ENCODE results near the gene TNS3. TPM values are rescaled to one million over a fixed set of nuclear protein-coding genes. Genes with fewer than 3 reads are reported as not detected.
A peak's percentile ranks its signal among the peaks of the same experiment; 100 is the strongest.

The TNS3 gene
- total RNA-seq, 1 experiment from 2014 or later: 533 TPM

DNA sequence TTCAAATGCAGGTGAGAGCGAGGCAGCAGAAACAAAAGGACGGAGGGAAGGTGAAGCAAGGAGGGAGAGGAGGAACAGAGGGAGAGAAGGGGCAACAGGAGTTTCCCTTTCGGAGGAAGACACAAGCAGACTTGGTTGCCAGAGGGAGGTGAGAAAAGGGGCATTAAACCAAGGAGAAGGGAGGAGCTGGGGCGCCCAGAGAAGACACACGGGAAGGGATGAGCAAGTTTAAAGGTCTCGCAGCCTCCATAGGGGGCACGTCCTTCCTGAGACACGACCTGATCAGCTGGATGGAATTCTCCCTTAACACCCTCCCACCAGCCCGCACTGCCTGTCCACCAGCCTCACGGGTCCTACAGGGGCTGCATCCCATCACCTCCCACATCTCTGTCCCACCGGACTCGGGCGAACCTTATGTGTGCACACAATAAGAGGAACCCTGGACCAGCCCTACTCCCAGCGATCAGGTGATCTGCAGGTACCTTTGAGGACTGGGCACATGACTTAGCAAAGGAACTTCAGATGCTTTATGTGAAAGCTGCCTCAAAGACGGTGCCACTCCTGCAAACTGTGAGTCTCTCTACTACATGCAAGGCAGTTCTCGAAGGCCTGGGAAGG, 251.2 kb downstream of the TNS3 start:
- in situ Hi-C loops (cut with HindIII; ENCODE audit: low pct_unique_long_range_greater_than_20kb, low sequenced_read_pairs): no loop called here
- Histone ChIP-seq H3K27me3 (ENCODE audit: control insufficient read depth, insufficient read depth, low read length) (no peaks in the 10 kb centered on the region), H3K36me3 (ENCODE audit: control insufficient read depth, insufficient read depth, low read length) (peaks cover 30% of the 10 kb centered on the region), H3K4me1 (ENCODE audit: control insufficient read depth, insufficient read depth, low read length) (peaks cover 53% of the 10 kb centered on the region), H3K27ac (ENCODE audit: low read length) (peak overlapping the region; percentile 25; the same call in 1 of the 2 replicates), H3K9me3 (ENCODE audit: control insufficient read depth, insufficient read depth, low read depth, low read length) (no peaks in the 10 kb centered on the region), H3K4me3 (ENCODE audit: low read depth in 2 of 2, low read length in 2 of 2) (no peak overlapping the region)
- no peak for DNase-seq (ENCODE audit: low read depth, low spot score)
- CTCF ChIA-PET: no interaction called here
- TF ChIP-seq TCF7L2 (IDR thresholded peaks at IDR 0.05; ENCODE audit: low read depth, low read length): no peak
- TF ChIP-seq, protein P1, sequence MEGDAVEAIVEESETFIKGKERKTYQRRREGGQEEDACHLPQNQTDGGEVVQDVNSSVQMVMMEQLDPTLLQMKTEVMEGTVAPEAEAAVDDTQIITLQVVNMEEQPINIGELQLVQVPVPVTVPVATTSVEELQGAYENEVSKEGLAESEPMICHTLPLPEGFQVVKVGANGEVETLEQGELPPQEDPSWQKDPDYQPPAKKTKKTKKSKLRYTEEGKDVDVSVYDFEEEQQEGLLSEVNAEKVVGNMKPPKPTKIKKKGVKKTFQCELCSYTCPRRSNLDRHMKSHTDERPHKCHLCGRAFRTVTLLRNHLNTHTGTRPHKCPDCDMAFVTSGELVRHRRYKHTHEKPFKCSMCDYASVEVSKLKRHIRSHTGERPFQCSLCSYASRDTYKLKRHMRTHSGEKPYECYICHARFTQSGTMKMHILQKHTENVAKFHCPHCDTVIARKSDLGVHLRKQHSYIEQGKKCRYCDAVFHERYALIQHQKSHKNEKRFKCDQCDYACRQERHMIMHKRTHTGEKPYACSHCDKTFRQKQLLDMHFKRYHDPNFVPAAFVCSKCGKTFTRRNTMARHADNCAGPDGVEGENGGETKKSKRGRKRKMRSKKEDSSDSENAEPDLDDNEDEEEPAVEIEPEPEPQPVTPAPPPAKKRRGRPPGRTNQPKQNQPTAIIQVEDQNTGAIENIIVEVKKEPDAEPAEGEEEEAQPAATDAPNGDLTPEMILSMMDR (IDR thresholded peaks at IDR 0.05): no peak
- TF ChIP-seq, protein P2, sequence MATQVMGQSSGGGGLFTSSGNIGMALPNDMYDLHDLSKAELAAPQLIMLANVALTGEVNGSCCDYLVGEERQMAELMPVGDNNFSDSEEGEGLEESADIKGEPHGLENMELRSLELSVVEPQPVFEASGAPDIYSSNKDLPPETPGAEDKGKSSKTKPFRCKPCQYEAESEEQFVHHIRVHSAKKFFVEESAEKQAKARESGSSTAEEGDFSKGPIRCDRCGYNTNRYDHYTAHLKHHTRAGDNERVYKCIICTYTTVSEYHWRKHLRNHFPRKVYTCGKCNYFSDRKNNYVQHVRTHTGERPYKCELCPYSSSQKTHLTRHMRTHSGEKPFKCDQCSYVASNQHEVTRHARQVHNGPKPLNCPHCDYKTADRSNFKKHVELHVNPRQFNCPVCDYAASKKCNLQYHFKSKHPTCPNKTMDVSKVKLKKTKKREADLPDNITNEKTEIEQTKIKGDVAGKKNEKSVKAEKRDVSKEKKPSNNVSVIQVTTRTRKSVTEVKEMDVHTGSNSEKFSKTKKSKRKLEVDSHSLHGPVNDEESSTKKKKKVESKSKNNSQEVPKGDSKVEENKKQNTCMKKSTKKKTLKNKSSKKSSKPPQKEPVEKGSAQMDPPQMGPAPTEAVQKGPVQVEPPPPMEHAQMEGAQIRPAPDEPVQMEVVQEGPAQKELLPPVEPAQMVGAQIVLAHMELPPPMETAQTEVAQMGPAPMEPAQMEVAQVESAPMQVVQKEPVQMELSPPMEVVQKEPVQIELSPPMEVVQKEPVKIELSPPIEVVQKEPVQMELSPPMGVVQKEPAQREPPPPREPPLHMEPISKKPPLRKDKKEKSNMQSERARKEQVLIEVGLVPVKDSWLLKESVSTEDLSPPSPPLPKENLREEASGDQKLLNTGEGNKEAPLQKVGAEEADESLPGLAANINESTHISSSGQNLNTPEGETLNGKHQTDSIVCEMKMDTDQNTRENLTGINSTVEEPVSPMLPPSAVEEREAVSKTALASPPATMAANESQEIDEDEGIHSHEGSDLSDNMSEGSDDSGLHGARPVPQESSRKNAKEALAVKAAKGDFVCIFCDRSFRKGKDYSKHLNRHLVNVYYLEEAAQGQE (IDR thresholded peaks at IDR 0.05; ENCODE audit: insufficient read depth in 1 of 2, low read depth in 2 of 2, low read length in 1 of 2): no peak
- no peak; the same call in 1 of the 2 replicates for TF ChIP-seq POLR2AphosphoS5 (IDR thresholded peaks at IDR 0.05; ENCODE audit: low read depth, low read length)
- TF ChIP-seq SIN3A (IDR thresholded peaks at IDR 0.05; ENCODE audit: borderline replicate concordance, insufficient read depth, low read depth, low read length): no peak
- ATAC-seq: no peak
- no TSS peak for BruUV-seq (replicated peaks)
- intact Hi-C loops (cut with micrococcal nuclease; ENCODE audit: unreplicated experiment): no loop called here
- POLR2A ChIA-PET: interaction anchor here (0.7 kb wide), 1 partner anchor 14 kb away, joined by 9 read pairs; no protein-coding TSS in a partner anchor

DNA sequence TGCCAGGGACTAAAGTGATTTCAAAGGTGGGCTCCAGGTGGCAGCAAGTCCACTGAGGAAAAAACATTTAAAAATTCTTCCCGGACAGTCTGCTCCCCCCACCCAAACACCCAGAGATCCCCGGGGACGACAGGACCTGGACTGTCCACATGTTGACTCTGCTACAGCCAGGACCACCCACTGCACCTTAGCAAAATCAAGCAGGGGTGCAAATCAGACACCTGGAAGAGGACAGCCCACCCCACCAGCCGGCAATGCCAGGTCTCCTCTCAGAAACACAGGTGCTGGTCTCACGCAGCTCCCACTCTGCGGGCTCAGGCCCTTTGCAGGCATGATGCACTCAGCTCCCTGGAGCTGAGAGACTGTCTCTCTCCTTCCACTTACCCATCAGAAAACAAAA, 251.9 kb downstream of the TNS3 start:
- Histone ChIP-seq H3K36me3 (ENCODE audit: control insufficient read depth, insufficient read depth, low read length) (peaks cover 26% of the 10 kb centered on the region), H3K9me3 (ENCODE audit: control insufficient read depth, insufficient read depth, low read depth, low read length) (no peaks in the 10 kb centered on the region), H3K4me1 (ENCODE audit: control insufficient read depth, insufficient read depth, low read length) (peaks cover 53% of the 10 kb centered on the region), H3K27ac (ENCODE audit: low read length) (peak overlapping the region; percentile 25; the same call in 1 of the 2 replicates), H3K27me3 (ENCODE audit: control insufficient read depth, insufficient read depth, low read length) (no peaks in the 10 kb centered on the region), H3K4me3 (ENCODE audit: low read depth in 2 of 2, low read length in 2 of 2) (no peak overlapping the region)
- no TSS peak for BruUV-seq (replicated peaks)
- intact Hi-C loops (cut with micrococcal nuclease; ENCODE audit: unreplicated experiment) (no loop called here), in situ Hi-C loops (cut with HindIII; ENCODE audit: low pct_unique_long_range_greater_than_20kb, low sequenced_read_pairs) (no loop called here)
- no peak for ATAC-seq
- no peak for DNase-seq (ENCODE audit: low read depth, low spot score)
- TF ChIP-seq, protein P2 (IDR thresholded peaks at IDR 0.05; ENCODE audit: insufficient read depth in 1 of 2, low read depth in 2 of 2, low read length in 1 of 2): no peak
- no peak for TF ChIP-seq POLR2AphosphoS5 (IDR thresholded peaks at IDR 0.05; ENCODE audit: low read depth, low read length)
- no peak for TF ChIP-seq SIN3A (IDR thresholded peaks at IDR 0.05; ENCODE audit: borderline replicate concordance, insufficient read depth, low read depth, low read length)
- TF ChIP-seq, protein P1 (IDR thresholded peaks at IDR 0.05): no peak
- TF ChIP-seq TCF7L2 (IDR thresholded peaks at IDR 0.05; ENCODE audit: low read depth, low read length): no peak
- POLR2A ChIA-PET: no interaction called here
- CTCF ChIA-PET: no interaction called here
